ENCODE results near the gene EGR2. TPM values are rescaled to one million over a fixed set of nuclear protein-coding genes. Genes with fewer than 3 reads are reported as not detected.

The EGR2 gene
- total RNA-seq, 1 donor from 2014 or later, result 6.5 TPM

DNA sequence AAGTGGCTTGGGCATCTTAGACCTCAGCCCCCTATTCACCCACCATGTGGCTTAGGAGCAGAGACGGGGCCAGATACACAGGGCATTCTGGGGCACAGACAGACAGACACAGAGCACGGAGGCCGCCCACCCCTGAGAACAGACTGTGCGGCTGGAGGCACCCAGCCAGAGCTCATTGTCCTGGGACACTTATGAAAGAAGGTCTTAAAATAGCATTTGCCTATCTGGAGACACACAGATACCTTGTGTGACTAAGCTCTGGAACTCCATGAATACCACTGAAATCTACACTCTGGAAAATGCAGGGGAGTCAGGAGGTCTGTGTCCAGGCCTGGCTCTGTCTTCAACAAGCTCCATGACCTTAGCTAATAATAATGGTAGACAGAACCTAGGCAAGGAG lies 53.0 kb downstream of the EGR2 start:
- H3K4me3 Mint-ChIP-seq, result no peak overlapping the region
- Histone ChIP-seq H3K9ac (no peak overlapping the region), H3K27me3 (no peaks in the 10 kb centered on the region), H3K4me3 (no peak overlapping the region), H3K4me2 (no peak overlapping the region), H3K4me1 (peaks cover 7% of the 10 kb centered on the region), H4K20me1 (ENCODE audit: low read depth) (no peaks in the 10 kb centered on the region), H3K36me3 (no peaks in the 10 kb centered on the region), H3F3A (ENCODE audit: low read depth) (peaks cover 7% of the 10 kb centered on the region), H3K79me2 (ENCODE audit: low read depth) (no peaks in the 10 kb centered on the region), H2AFZ (replicated peaks) (no peak overlapping the region), H3K27ac (no peak overlapping the region), H3K9me3 (ENCODE audit: low read depth) (no peaks in the 10 kb centered on the region)
- H3K36me3 Mint-ChIP-seq, result no peaks in the 10 kb centered on the region
- H3K27me3 Mint-ChIP-seq (ENCODE audit: insufficient read depth, low read depth), result peaks cover 5% of the 10 kb centered on the region
- DNase-seq (ENCODE audit: low spot score), result no peak
- peaks cover 27% of the 10 kb centered on the region for H3K4me1 Mint-ChIP-seq
- no peak overlapping the region for H3K27ac Mint-ChIP-seq
- TF ChIP-seq, protein P1, sequence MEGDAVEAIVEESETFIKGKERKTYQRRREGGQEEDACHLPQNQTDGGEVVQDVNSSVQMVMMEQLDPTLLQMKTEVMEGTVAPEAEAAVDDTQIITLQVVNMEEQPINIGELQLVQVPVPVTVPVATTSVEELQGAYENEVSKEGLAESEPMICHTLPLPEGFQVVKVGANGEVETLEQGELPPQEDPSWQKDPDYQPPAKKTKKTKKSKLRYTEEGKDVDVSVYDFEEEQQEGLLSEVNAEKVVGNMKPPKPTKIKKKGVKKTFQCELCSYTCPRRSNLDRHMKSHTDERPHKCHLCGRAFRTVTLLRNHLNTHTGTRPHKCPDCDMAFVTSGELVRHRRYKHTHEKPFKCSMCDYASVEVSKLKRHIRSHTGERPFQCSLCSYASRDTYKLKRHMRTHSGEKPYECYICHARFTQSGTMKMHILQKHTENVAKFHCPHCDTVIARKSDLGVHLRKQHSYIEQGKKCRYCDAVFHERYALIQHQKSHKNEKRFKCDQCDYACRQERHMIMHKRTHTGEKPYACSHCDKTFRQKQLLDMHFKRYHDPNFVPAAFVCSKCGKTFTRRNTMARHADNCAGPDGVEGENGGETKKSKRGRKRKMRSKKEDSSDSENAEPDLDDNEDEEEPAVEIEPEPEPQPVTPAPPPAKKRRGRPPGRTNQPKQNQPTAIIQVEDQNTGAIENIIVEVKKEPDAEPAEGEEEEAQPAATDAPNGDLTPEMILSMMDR (IDR thresholded peaks at IDR 0.05), result no peak
- no peak for TF ChIP-seq EZH2phosphoT487 (IDR thresholded peaks at IDR 0.05)
- no peak for TF ChIP-seq EZH2 (IDR thresholded peaks at IDR 0.05)
- H3K9me3 Mint-ChIP-seq, result no peaks in the 10 kb centered on the region

Other genes with a start within 250 kb of the EGR2 start
- gene ADO, start 11.6 kb downstream of the EGR2 start, total RNA-seq (ENCODE audit: low replicate concordance), result 28.1 and 36.2 TPM in 2 replicates